GM12865 (cell line): Measurements from ENCODE around the gene TCF12.

ENCODE experiments used
- DNase-seq: peaks from one replicate; pipeline ENCODE4 v3.0.0; 2010; ENCODE audit warnings: low read depth
- H3K4me3 ChIP-seq: 2 replicates; pipeline ENCODE4 v1.5.1; 2011; ENCODE audit warnings: mild to moderate bottlenecking, low read depth, low read length, control low read depth
- CTCF ChIP-seq: IDR thresholded peaks from 2 replicates; pipeline ENCODE4 v1.5.1; 2011; ENCODE audit warnings: low read length, control low read depth, low read depth, inconsistent platforms; ENCODE audit not compliant: insufficient read depth; ENCODE audit errors: missing control alignments

TCF12 gene

GRCh38 chr15:57169643-57170042, 251.2 kb downstream of the TCF12 start:
- TF ChIP-seq CTCF, result no peak
- H3K4me3 ChIP-seq, result no peak overlapping the region
- DNase-seq, result no peak

- DNase-seq, result no peak
- TF ChIP-seq CTCF, result no peak
- H3K4me3 ChIP-seq, result no peak overlapping the region
Observed at GRCh38 chr15:57171426-57171825, 253.0 kb downstream of the TCF12 start.

DNA sequence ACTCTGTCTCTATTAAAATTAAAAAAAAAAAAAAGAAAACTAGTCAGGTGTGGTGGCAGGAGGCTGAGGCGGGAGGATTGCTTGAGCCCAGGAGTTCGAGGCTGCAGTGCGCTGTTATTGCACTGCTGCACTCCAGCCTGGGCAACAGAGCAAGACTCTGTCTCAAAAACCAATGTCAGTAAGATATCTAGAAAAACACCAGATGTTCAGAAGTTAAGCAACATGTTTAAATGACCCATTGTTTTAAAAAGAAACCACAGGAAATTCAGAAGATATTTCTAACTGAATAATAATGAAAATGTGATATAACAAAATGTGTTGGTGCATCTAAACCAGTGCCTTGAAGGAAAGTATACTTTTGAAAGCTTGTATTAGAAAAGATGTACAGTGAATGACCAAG, 254.5 kb downstream of the TCF12 start:
- no peak for DNase-seq
- no peak for TF ChIP-seq CTCF
- H3K4me3 ChIP-seq, result no peak overlapping the region

GRCh38 chr15:57183041-57183440, 264.6 kb downstream of the TCF12 start:
- TF ChIP-seq CTCF, result no peak

DNA sequence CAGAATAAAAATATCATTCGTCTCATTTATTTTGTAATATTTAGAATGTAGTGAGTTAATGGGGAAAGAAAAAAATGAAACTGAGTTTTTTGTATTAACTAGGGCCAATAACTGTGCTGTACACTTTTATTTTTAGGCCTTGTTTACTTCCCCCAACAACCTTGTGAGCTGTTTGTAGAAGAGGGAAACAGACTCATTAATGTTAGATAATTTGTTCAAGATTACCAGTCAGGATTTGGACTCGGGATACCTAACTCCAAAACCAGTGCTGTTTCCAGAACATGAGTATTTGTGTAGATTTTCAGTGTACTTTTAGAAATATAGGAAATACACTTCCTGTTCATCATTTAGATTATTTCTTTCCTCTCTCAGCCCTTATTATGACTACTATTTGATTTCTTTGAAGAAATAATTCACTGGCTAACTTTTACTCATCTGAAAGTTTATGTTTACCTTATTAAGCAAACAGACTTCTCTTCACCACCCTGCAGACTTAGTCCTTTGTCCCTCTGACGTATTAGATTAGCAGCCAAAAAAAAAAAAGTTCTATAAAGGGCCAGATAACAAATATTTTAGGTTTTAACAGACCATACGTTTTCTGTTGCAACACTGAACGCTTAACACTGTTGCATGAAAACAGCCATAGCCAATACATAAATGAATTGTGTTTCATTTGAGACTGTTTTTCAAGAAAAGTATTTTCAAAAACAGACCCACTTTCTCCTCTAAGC, 265.3 kb downstream of the TCF12 start:
- TF ChIP-seq CTCF, result no peak
- DNase-seq, result no peak
- H3K4me3 ChIP-seq, result no peak overlapping the region

More at GRCh38 chr15:57183041-57183440, 264.6 kb downstream of the TCF12 start:
- no peak for DNase-seq
- H3K4me3 ChIP-seq, result no peak overlapping the region

GRCh38 chr15:57184502-57184901, 266.1 kb downstream of the TCF12 start:
- DNase-seq, result no peak
- no peak for TF ChIP-seq CTCF

More at GRCh38 chr15:57184502-57184901, 266.1 kb downstream of the TCF12 start:
- no peak overlapping the region for H3K4me3 ChIP-seq
